Ovary (tissue), 3 donors: ENCODE measurements around the gene TMEM41B.

ENCODE experiments used
- POLR2A ChIP-seq: fragments of 450-650 bp; IDR thresholded peaks from one replicate; pipeline ENCODE4 v1.6.1; 2017; ENCODE audit warnings: antibody characterized with exemption, mild to moderate bottlenecking, moderate library complexity
- TF ChIP-seq, protein P1 (sequence below), 3 donors: fragments of 450-650 bp in 2 of 3; fragments of 200-600 bp in 1 of 3; IDR thresholded peaks; one replicate each; pipeline versions ENCODE4 v1.5.1 to v1.8.0; 2016 to 2022; ENCODE audit warnings: antibody characterized with exemption in 3 of 3, mild to moderate bottlenecking in 1 of 3
- donor health status: DM: no; HTN: no; CAD: no.

GRCh38 chr11:9293646-9294045 lies 20.7 kb downstream of the TMEM41B start:
- TF ChIP-seq, protein P1, sequence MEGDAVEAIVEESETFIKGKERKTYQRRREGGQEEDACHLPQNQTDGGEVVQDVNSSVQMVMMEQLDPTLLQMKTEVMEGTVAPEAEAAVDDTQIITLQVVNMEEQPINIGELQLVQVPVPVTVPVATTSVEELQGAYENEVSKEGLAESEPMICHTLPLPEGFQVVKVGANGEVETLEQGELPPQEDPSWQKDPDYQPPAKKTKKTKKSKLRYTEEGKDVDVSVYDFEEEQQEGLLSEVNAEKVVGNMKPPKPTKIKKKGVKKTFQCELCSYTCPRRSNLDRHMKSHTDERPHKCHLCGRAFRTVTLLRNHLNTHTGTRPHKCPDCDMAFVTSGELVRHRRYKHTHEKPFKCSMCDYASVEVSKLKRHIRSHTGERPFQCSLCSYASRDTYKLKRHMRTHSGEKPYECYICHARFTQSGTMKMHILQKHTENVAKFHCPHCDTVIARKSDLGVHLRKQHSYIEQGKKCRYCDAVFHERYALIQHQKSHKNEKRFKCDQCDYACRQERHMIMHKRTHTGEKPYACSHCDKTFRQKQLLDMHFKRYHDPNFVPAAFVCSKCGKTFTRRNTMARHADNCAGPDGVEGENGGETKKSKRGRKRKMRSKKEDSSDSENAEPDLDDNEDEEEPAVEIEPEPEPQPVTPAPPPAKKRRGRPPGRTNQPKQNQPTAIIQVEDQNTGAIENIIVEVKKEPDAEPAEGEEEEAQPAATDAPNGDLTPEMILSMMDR (IDR thresholded peaks at IDR 0.05), result no peak
- no peak for TF ChIP-seq POLR2A
